Upper lobe of left lung (tissue), 4 donors: ENCODE measurements around the gene CNPY1.

Experiments used
- POLR2A ChIP-seq, 4 donors: fragments of 450-650 bp; IDR thresholded peaks; one replicate each; pipeline ENCODE4 v1.5.1; 2016 to 2017; ENCODE audit warnings: antibody characterized with exemption in 4 of 4, mild to moderate bottlenecking in 2 of 4
- TF ChIP-seq, protein P1 (sequence below), 6 experiments: fragments of 450-650 bp in 4 of 6; fragments of 200-600 bp in 2 of 6; sonication (generic) in 2 of 6; IDR thresholded peaks; one replicate each; pipeline ENCODE4 v1.5.1; 2016 to 2019; ENCODE audit warnings: antibody characterized with exemption in 6 of 6

DNA sequence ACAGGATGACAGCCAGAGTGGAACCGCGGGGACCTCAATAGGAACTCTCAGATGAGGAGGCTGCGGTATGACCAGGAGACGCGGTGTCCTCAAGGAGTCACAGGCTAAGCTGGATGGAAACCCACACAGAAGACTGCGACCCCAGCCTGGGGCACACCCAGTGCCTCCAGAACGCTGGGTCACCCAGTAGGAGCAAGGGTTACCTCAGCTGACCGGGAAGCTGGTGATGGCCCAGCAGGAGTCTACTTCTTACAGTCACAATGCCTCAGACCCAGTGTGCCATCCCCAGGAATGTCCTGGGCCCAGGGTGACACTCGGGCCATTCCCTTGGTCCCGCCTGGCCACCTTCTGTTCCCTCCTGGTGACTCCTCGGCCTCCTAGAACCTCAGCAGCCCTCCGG, 29.9 kb downstream of the CNPY1 start:
- TF ChIP-seq, protein P1, sequence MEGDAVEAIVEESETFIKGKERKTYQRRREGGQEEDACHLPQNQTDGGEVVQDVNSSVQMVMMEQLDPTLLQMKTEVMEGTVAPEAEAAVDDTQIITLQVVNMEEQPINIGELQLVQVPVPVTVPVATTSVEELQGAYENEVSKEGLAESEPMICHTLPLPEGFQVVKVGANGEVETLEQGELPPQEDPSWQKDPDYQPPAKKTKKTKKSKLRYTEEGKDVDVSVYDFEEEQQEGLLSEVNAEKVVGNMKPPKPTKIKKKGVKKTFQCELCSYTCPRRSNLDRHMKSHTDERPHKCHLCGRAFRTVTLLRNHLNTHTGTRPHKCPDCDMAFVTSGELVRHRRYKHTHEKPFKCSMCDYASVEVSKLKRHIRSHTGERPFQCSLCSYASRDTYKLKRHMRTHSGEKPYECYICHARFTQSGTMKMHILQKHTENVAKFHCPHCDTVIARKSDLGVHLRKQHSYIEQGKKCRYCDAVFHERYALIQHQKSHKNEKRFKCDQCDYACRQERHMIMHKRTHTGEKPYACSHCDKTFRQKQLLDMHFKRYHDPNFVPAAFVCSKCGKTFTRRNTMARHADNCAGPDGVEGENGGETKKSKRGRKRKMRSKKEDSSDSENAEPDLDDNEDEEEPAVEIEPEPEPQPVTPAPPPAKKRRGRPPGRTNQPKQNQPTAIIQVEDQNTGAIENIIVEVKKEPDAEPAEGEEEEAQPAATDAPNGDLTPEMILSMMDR (IDR thresholded peaks at IDR 0.05) = no peak
- TF ChIP-seq POLR2A (IDR thresholded peaks at IDR 0.05) = no peak
